Prostate gland (tissue), 2 donors: Measurements from ENCODE around the gene TAF3. TPM values are rescaled to one million over a fixed set of nuclear protein-coding genes. Genes with fewer than 3 reads are reported as not detected.
"Not testable (repeated sequence)": the region's sequence is repeated elsewhere in the genome, so short reads cannot be mapped to it uniquely, and the experiment has no call there.

Source experiments
- DNase-seq: peaks from one replicate; pipeline ENCODE4 v3.0.0-alpha.2; 2019; ENCODE audit warnings: low spot score
- H3K27ac ChIP-seq, 2 donors: fragments of 200-600 bp; sonication (generic); 2 replicates each; pipeline ENCODE4 v1.5.1; 2017 to 2019
- H3K27me3 ChIP-seq: fragments of 200-600 bp; sonication (generic); replicated peaks from 2 replicates; pipeline ENCODE4 v1.5.1; 2019; ENCODE audit not compliant: insufficient read depth
- H3K36me3 ChIP-seq, 2 donors: fragments of 200-600 bp; sonication (generic); 1 replicate in 1 of 2; 2 replicates in 1 of 2; pipeline versions ENCODE4 v1.5.1 to v1.8.1; 2017 to 2019
- H3K4me1 ChIP-seq: fragments of 200-600 bp; sonication (generic); replicated peaks from 2 replicates; pipeline ENCODE4 v1.5.1; 2019
- H3K4me3 ChIP-seq, 2 donors: fragments of 200-600 bp; sonication (generic); 2 replicates each; pipeline ENCODE4 v1.5.1; 2017 to 2019
- H3K9me3 ChIP-seq: fragments of 200-600 bp; sonication (generic); 2 replicates; pipeline ENCODE4 v1.5.1; 2017
- POLR2A ChIP-seq: fragments of 450-650 bp; IDR thresholded peaks from one replicate; pipeline ENCODE4 v1.6.1; 2016; ENCODE audit warnings: antibody characterized with exemption, mild to moderate bottlenecking
- POLR2AphosphoS5 ChIP-seq: sonication (generic); formaldehyde crosslinking; IDR thresholded peaks from one replicate; pipeline ENCODE4 v1.6.1; 2017; ENCODE audit warnings: antibody characterized with exemption
- WGBS: methylation state at CpG from one replicate; pipeline ENCODE4 v1.1.5; 2018; 5-methylcytosine and 5-hydroxymethylcytosine counted together
- intact Hi-C: fragments of 100-400 bp; cut with DNase I; formaldehyde crosslinking; loops from one replicate; pipeline ENCODE4 v1.14.2; 2022
- total RNA-seq, 2 donors: library from RNA; depleted of rRNA; stranded (reverse); fragments of >200 nt; gene quantifications; one replicate each; pipeline ENCODE4 v1.1.0, GENCODE V29; 2016
- TF ChIP-seq, protein P1 (sequence below), 4 experiments: fragments of 200-600 bp in 2 of 4; fragments of 450-650 bp in 2 of 4; sonication (generic) in 2 of 4; IDR thresholded peaks; 1 replicate in 3 of 4; 2 replicates in 1 of 4; pipeline ENCODE4 v1.5.1; 2016 to 2019; ENCODE audit warnings: antibody characterized with exemption in 4 of 4, mild to moderate bottlenecking in 2 of 4, moderate library complexity in 2 of 4

TAF3 gene
- total RNA-seq, 2 donors from 2014 or later = 4.4 to 20.2 TPM

GRCh38 chr10:8026349-8027259 is 208.3 kb downstream of the TAF3 start:
- TF ChIP-seq, protein P1, sequence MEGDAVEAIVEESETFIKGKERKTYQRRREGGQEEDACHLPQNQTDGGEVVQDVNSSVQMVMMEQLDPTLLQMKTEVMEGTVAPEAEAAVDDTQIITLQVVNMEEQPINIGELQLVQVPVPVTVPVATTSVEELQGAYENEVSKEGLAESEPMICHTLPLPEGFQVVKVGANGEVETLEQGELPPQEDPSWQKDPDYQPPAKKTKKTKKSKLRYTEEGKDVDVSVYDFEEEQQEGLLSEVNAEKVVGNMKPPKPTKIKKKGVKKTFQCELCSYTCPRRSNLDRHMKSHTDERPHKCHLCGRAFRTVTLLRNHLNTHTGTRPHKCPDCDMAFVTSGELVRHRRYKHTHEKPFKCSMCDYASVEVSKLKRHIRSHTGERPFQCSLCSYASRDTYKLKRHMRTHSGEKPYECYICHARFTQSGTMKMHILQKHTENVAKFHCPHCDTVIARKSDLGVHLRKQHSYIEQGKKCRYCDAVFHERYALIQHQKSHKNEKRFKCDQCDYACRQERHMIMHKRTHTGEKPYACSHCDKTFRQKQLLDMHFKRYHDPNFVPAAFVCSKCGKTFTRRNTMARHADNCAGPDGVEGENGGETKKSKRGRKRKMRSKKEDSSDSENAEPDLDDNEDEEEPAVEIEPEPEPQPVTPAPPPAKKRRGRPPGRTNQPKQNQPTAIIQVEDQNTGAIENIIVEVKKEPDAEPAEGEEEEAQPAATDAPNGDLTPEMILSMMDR (IDR thresholded peaks at IDR 0.05) = no peak
- TF ChIP-seq POLR2AphosphoS5 (no peak), POLR2A (no peak)
- Histone ChIP-seq H3K36me3 (no peaks in the 10 kb centered on the region), H3K27me3 (no peaks in the 10 kb centered on the region), H3K27ac (no peak overlapping the region), H3K9me3 (no peaks in the 10 kb centered on the region), H3K4me1 (no peaks in the 10 kb centered on the region), H3K4me3 (peak overlapping the region in 1 of 2 donors; percentile 4)
- intact Hi-C loops = no loop called here
- no peak for DNase-seq
- WGBS = 30% methylated on average over 17 of the region's 17 CpGs

DNA sequence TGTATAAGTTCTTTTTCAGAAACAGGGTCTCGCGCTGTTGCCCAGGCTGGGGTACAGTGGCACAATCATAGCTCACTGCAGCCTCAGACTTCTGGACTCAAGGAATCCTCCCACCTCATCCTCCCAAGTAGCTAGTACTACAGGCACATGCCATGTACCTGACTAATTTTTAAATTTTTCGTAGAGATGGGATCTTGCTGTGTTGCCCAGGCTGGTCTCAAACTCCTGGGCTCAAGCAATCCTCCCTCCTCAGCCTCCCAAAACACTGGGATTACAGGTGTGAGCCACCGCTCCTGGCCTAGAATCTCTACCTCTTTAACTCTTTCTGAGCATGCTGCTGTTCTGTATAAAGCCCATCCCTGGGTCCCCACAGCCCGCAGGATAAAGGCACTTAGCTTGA is 212.9 kb downstream of the TAF3 start:
- H3K36me3 ChIP-seq, intact Hi-C loops, DNase-seq, H3K9me3 ChIP-seq, H3K27ac ChIP-seq, H3K4me1 ChIP-seq, H3K4me3 ChIP-seq: not testable (repeated sequence)
- H3K27me3 ChIP-seq = peaks cover 20% of the 10 kb centered on the region
- 91% methylated on average over 5 of the region's 5 CpGs for WGBS

DNA sequence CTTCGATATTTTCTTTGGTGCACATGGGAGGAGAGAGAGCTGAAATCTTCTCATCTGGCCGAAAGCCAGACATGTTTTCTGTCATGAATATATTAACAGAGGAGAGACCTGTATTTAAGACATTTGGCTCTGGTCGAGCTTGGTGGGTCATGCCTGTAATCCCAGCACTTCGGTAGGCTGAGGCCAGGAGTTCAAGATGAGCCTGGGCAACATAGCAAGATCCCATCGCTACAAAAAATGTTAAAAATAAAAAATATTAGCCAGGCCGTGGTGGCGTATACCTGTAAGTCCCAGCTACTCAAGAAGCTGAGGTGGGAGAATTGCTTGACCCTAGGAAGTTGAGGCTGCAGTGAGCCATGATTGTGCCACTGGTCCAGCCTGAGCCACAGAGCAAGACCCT is 214.3 kb downstream of the TAF3 start:
- H3K4me3 ChIP-seq = no peak overlapping the region
- H3K9me3 ChIP-seq = no peaks in the 10 kb centered on the region
- H3K27me3 ChIP-seq = peaks cover 27% of the 10 kb centered on the region
- no peaks in the 10 kb centered on the region for H3K36me3 ChIP-seq
- no peaks in the 10 kb centered on the region for H3K4me1 ChIP-seq
- TF ChIP-seq, protein P1 (IDR thresholded peaks at IDR 0.05) = no peak
- TF ChIP-seq POLR2A (no peak), POLR2AphosphoS5 (no peak)
- intact Hi-C loops = no loop called here
- DNase-seq = no peak
- WGBS = 94% methylated on average over 7 of the region's 7 CpGs
- H3K27ac ChIP-seq = no peak overlapping the region

DNA sequence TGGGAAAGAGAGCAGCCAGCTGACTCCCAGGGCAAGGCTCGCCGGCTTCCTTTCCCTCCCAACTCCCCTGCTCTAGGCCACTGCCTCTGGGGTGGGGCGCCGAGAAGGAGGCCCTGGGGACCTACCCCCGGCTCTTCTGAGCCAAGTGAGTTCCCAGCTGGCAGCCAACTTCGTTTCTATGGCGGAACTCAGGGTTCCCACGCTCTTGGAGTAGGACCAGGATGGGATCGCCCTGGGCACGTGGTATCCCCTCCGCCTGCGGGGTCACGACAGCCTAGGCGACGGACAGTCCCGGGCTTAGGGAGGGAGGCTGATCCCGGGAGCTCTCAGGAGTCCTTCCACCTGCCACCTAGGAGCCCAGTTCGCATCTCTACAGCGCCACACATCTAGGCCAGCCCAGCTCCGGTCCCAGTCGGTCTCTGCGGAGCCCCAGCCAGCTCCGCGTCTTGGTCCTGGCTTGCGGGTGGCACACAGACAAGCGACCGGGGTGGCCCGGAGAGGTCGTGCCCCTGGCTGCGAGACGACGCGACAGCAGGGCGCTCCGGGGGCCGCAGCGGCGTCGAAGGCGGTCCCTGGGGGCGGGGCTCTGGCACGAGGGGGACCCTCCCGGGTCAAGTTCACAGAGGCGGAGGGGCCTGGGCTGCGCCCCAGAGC is 215.6 kb downstream of the TAF3 start:
- intact Hi-C loops = no loop called here
- no peak for DNase-seq
- H3K36me3 ChIP-seq = no peaks in the 10 kb centered on the region
- H3K27me3 ChIP-seq = peaks cover 30% of the 10 kb centered on the region
- H3K27ac ChIP-seq = no peak overlapping the region
- no peak for TF ChIP-seq POLR2A
- no peak for TF ChIP-seq POLR2AphosphoS5
- TF ChIP-seq, protein P1 (IDR thresholded peaks at IDR 0.05) = no peak
- WGBS = 32% methylated on average over 38 of the region's 45 CpGs
- H3K9me3 ChIP-seq = no peaks in the 10 kb centered on the region
- no peaks in the 10 kb centered on the region for H3K4me1 ChIP-seq
- no peak overlapping the region for H3K4me3 ChIP-seq

DNA sequence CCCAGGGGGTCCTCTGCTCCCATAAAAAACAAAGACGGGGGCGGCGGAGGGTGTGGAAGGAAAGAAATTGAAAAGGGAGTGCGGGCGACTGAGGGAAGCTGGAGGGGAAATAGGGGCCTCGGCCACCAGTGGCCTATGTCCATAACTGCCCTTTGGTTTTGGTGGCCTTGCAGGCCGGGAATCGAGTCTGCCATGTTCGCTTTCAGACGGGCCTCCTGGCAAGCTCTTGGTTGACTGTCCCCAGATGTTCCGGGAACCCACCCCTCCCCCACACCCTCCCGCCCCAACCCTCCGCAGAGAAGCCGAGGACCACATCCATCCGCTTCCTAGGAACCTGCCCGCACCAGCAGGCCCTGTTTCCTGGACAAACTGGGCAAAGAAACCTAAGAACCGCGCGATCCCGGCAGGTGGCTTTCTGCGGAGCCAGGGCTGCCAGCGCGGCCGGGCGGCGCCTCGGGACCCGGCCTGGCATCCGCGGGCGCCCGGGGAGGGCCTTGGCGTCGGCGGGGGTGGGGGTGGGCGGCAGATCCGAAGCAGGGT is 216.2 kb downstream of the TAF3 start:
- 6% methylated on average over 34 of the region's 37 CpGs for WGBS
- no peak for TF ChIP-seq POLR2A
- no peak for TF ChIP-seq POLR2AphosphoS5
- TF ChIP-seq, protein P1 (IDR thresholded peaks at IDR 0.05) = no peak
- Histone ChIP-seq H3K36me3 (no peaks in the 10 kb centered on the region), H3K27ac (no peak overlapping the region), H3K27me3 (peaks cover 30% of the 10 kb centered on the region), H3K4me1 (no peaks in the 10 kb centered on the region), H3K9me3 (no peaks in the 10 kb centered on the region), H3K4me3 (no peak overlapping the region)
- DNase-seq = no peak
- intact Hi-C loops = no loop called here
